Progenitor cell of endocrine pancreas (in vitro differentiated cells): Measurements from ENCODE around the gene LRRC66. TPM values are rescaled to one million over a fixed set of nuclear protein-coding genes. Genes with fewer than 3 reads are reported as not detected.

Source experiments
- DNase-seq: peaks from one replicate; pipeline ENCODE4 v3.0.0; 2021; ENCODE audit warnings: low spot score; ENCODE audit not compliant: unreplicated experiment
- H3K27ac Mint-ChIP-seq: 2 replicates; pipeline ENCODE4 v1.8.0; 2021; ENCODE audit warnings: mild to moderate bottlenecking, moderate library complexity, mixed read lengths
- H3K27me3 Mint-ChIP-seq: 2 replicates; pipeline ENCODE4 v1.8.0; 2021; ENCODE audit warnings: mixed read lengths
- H3K36me3 Mint-ChIP-seq: 2 replicates; pipeline ENCODE4 v1.8.0; 2022; ENCODE audit warnings: mixed read lengths; ENCODE audit not compliant: insufficient read depth
- H3K4me1 Mint-ChIP-seq: 2 replicates; pipeline ENCODE4 v1.8.0; 2021; ENCODE audit warnings: low read depth, mixed read lengths
- H3K4me3 Mint-ChIP-seq: 2 replicates; pipeline ENCODE4 v1.8.0; 2021; ENCODE audit warnings: low read depth, mild to moderate bottlenecking, moderate library complexity, mixed read lengths
- H3K9me3 Mint-ChIP-seq: 2 replicates; pipeline ENCODE4 v1.8.0; 2021; ENCODE audit warnings: low read depth, mixed read lengths
- total RNA-seq: library from RNA; stranded (reverse); gene quantifications from 2 replicates; pipeline ENCODE4 v1.2.1, GENCODE V29; 2021
- TF ChIP-seq, protein P1 (sequence below): fragments of 200-600 bp; sonication (generic); IDR thresholded peaks from one replicate; pipeline ENCODE4 v1.5.0; 2021; ENCODE audit warnings: antibody characterized with exemption, mild to moderate bottlenecking; ENCODE audit not compliant: unreplicated experiment

The LRRC66 gene
- total RNA-seq, 1 donor from 2014 or later = 0.38 TPM

- H3K9me3 Mint-ChIP-seq = no peaks in the 10 kb centered on the region
- no peaks in the 10 kb centered on the region for H3K36me3 Mint-ChIP-seq
- no peaks in the 10 kb centered on the region for H3K27me3 Mint-ChIP-seq
- H3K27ac Mint-ChIP-seq = no peak overlapping the region
- DNase-seq = no peak
- H3K4me1 Mint-ChIP-seq = peaks cover 6% of the 10 kb centered on the region
- TF ChIP-seq, protein P1, sequence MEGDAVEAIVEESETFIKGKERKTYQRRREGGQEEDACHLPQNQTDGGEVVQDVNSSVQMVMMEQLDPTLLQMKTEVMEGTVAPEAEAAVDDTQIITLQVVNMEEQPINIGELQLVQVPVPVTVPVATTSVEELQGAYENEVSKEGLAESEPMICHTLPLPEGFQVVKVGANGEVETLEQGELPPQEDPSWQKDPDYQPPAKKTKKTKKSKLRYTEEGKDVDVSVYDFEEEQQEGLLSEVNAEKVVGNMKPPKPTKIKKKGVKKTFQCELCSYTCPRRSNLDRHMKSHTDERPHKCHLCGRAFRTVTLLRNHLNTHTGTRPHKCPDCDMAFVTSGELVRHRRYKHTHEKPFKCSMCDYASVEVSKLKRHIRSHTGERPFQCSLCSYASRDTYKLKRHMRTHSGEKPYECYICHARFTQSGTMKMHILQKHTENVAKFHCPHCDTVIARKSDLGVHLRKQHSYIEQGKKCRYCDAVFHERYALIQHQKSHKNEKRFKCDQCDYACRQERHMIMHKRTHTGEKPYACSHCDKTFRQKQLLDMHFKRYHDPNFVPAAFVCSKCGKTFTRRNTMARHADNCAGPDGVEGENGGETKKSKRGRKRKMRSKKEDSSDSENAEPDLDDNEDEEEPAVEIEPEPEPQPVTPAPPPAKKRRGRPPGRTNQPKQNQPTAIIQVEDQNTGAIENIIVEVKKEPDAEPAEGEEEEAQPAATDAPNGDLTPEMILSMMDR = no peak
- H3K4me3 Mint-ChIP-seq = no peak overlapping the region
Measured at GRCh38 chr4:52014903-52015302, 5.3 kb downstream of the LRRC66 start.

DNA sequence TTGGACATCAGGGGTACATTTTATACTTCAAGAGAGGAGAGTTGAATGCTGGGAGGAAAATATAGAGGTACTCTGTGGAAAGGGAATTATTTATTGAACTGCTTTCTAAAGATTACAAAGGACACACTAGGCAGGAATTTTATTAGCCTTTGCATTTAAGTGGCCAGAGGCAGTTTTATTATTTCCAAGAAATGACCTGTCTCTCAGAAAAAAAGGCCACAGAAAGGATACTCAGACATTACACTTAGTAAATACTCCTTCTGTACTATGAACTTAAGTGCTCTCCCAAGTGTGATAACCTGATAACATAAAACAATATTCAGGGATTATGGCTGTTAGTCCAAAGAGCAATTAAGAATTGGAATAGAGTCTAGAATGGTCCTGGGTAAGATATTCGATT lies 7.5 kb downstream of the LRRC66 start:
- no peaks in the 10 kb centered on the region for H3K36me3 Mint-ChIP-seq
- H3K4me1 Mint-ChIP-seq = peaks cover 1% of the 10 kb centered on the region
- H3K4me3 Mint-ChIP-seq = no peak overlapping the region
- no peak overlapping the region for H3K27ac Mint-ChIP-seq
- TF ChIP-seq, protein P1 = no peak
- no peaks in the 10 kb centered on the region for H3K9me3 Mint-ChIP-seq
- H3K27me3 Mint-ChIP-seq = no peaks in the 10 kb centered on the region
- no peak for DNase-seq

- Mint-ChIP-seq H3K4me1 (no peaks in the 10 kb centered on the region), H3K4me3 (no peak overlapping the region), H3K27ac (no peak overlapping the region), H3K9me3 (no peaks in the 10 kb centered on the region), H3K36me3 (no peaks in the 10 kb centered on the region), H3K27me3 (no peaks in the 10 kb centered on the region)
- TF ChIP-seq, protein P1 = no peak
- DNase-seq = no peak
Measured at GRCh38 chr4:52010986-52011385, 9.2 kb downstream of the LRRC66 start.

- Mint-ChIP-seq H3K4me1 (no peaks in the 10 kb centered on the region), H3K9me3 (no peaks in the 10 kb centered on the region), H3K36me3 (no peaks in the 10 kb centered on the region), H3K27me3 (no peaks in the 10 kb centered on the region), H3K4me3 (no peak overlapping the region), H3K27ac (no peak overlapping the region)
- TF ChIP-seq, protein P1 = no peak
- DNase-seq = no peak
Measured at GRCh38 chr4:52006887-52007286, 13.3 kb downstream of the LRRC66 start.

DNA sequence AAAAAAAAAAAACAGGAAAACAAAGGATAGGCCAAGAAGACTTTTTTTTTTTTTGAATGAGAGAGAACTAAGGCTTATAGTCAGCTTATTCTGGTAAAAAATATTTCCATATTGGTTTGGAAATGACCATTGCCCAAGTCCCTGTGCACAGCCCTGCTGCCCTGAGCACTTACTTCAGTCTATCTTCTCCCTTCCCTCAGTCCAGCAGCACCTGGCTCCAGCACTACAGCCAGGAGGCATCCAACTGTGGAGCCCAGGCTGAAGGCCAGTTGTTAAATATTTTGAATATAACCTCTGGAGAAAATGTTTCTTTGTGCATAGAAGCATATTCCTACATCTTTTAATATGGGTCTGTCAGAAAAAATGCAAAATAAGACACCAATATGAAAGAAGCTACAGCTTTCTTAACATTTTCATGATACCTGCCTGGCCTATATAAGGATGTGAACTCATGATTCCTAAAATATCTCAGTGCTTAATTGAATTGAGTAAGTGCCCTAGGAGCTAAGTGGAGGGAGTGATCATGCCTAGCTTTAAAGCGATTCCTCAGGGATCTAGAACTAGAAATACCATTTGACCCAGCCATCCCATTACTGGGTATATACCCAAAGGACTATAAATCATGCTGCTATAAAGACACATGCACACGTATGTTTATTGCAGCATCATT lies 14.4 kb downstream of the LRRC66 start:
- H3K9me3 Mint-ChIP-seq = no peaks in the 10 kb centered on the region
- no peaks in the 10 kb centered on the region for H3K27me3 Mint-ChIP-seq
- TF ChIP-seq, protein P1 = no peak
- no peak overlapping the region for H3K4me3 Mint-ChIP-seq
- no peak overlapping the region for H3K27ac Mint-ChIP-seq
- no peaks in the 10 kb centered on the region for H3K36me3 Mint-ChIP-seq
- DNase-seq = no peak
- no peaks in the 10 kb centered on the region for H3K4me1 Mint-ChIP-seq
